CD14-positive monocyte (primary cell): ENCODE measurements around the gene TBX2. TPM values are rescaled to one million over a fixed set of nuclear protein-coding genes. Genes with fewer than 3 reads are reported as not detected.

Experiments
- DNase-seq, 3 donors: peaks; one replicate each; pipeline ENCODE4 v3.0.0-alpha.2; 2011 to 2022
- H2AFZ ChIP-seq: 2 replicates; pipeline ENCODE4 v1.6.0; 2012; ENCODE audit warnings: mild to moderate bottlenecking, low read depth, low read length, inconsistent platforms; ENCODE audit not compliant: insufficient read depth, poor library complexity, severe bottlenecking
- H3K27ac ChIP-seq, 2 donors: 1 replicate in 1 of 2; 2 replicates in 1 of 2; pipeline ENCODE4 v1.5.1; 2012 to 2013; ENCODE audit warnings: low read length in 2 of 2, control low read depth in 1 of 2, inconsistent platforms in 1 of 2, low read depth in 1 of 2, mild to moderate bottlenecking in 1 of 2
- H3K27me3 ChIP-seq, 2 donors: one replicate each; pipeline versions ENCODE4 v1.6.0 to v1.6.1; 2011 to 2013; ENCODE audit warnings: low read length in 2 of 2; ENCODE audit not compliant: control insufficient read depth in 2 of 2, insufficient read depth in 2 of 2
- H3K36me3 ChIP-seq, 2 donors: replicated peaks in 1 of 2; 1 replicate in 1 of 2; 2 replicates in 1 of 2; pipeline versions ENCODE4 v1.5.1 to v1.6.1; 2012 to 2013; ENCODE audit warnings: low read length in 2 of 2, control low read depth in 1 of 2, inconsistent platforms in 1 of 2, mild to moderate bottlenecking in 1 of 2; ENCODE audit not compliant: insufficient read depth in 2 of 2, control insufficient read depth in 1 of 2
- H3K4me1 ChIP-seq, 2 donors: 1 replicate in 1 of 2; 2 replicates in 1 of 2; pipeline versions ENCODE4 v1.5.1 to v1.6.1; 2012 to 2013; ENCODE audit warnings: low read length in 2 of 2, control low read depth in 1 of 2, inconsistent platforms in 1 of 2, mild to moderate bottlenecking in 1 of 2, moderate library complexity in 1 of 2; ENCODE audit not compliant: insufficient read depth in 2 of 2, control insufficient read depth in 1 of 2
- H3K4me2 ChIP-seq: replicated peaks from 2 replicates; pipeline ENCODE3; 2012; ENCODE audit warnings: low read length, moderate library complexity, mild to moderate bottlenecking; ENCODE audit not compliant: poor library complexity, severe bottlenecking; ENCODE audit errors: extremely low read depth
- H3K4me3 ChIP-seq, 3 experiments: fragments of 200-600 bp in 1 of 3; sonication (generic) in 1 of 3; replicated peaks in 1 of 3; 1 replicate in 2 of 3; 2 replicates in 1 of 3; pipeline ENCODE4 v1.5.1; 2011 to 2013; ENCODE audit warnings: low read length in 3 of 3, mild to moderate bottlenecking in 3 of 3, control low read depth in 2 of 3, low read depth in 2 of 3, inconsistent platforms in 1 of 3, moderate library complexity in 1 of 3
- H3K79me2 ChIP-seq: 2 replicates; pipeline ENCODE4 v1.6.0; 2012; ENCODE audit warnings: mild to moderate bottlenecking, control low read depth, inconsistent platforms, low read length, moderate library complexity; ENCODE audit not compliant: insufficient read depth
- H3K9ac ChIP-seq: 2 replicates; pipeline ENCODE4 v1.6.0; 2017; ENCODE audit warnings: low read length, mild to moderate bottlenecking; ENCODE audit not compliant: insufficient read depth, poor library complexity, severe bottlenecking
- H3K9me3 ChIP-seq, 2 donors: replicated peaks in 1 of 2; 1 replicate in 1 of 2; 2 replicates in 1 of 2; pipeline versions ENCODE4 v1.5.1 to v1.6.1; 2012 to 2013; ENCODE audit warnings: low read length in 2 of 2, control low read depth in 1 of 2; ENCODE audit not compliant: control insufficient read depth in 1 of 2, insufficient read depth in 1 of 2
- H4K20me1 ChIP-seq: 2 replicates; pipeline ENCODE4 v1.6.0; 2012; ENCODE audit warnings: mild to moderate bottlenecking, low read length, control low read depth, moderate library complexity; ENCODE audit not compliant: insufficient read depth
- H3K27ac Mint-ChIP-seq, 7 donors: one replicate each; pipeline ENCODE4 v1.8.0; 2020; ENCODE audit warnings: mild to moderate bottlenecking in 7 of 7, mixed read lengths in 7 of 7, moderate library complexity in 6 of 7, inconsistent platforms in 2 of 7
- H3K27me3 Mint-ChIP-seq, 3 donors: one replicate each; pipeline ENCODE4 v1.8.0; 2021 to 2022; ENCODE audit warnings: low read depth in 3 of 3, mild to moderate bottlenecking in 3 of 3, mixed read lengths in 3 of 3, moderate library complexity in 3 of 3, inconsistent platforms in 1 of 3
- H3K36me3 Mint-ChIP-seq, 2 donors: one replicate each; pipeline ENCODE4 v1.8.0; 2020; ENCODE audit warnings: mixed read lengths in 2 of 2, inconsistent platforms in 1 of 2, mild to moderate bottlenecking in 1 of 2
- H3K4me1 Mint-ChIP-seq: one replicate; pipeline ENCODE4 v1.8.0; 2020; ENCODE audit warnings: mild to moderate bottlenecking, mixed read lengths
- H3K4me3 Mint-ChIP-seq, 2 donors: one replicate each; pipeline ENCODE4 v1.8.0; 2020; ENCODE audit warnings: mild to moderate bottlenecking in 2 of 2, mixed read lengths in 2 of 2, moderate library complexity in 1 of 2
- H3K9me3 Mint-ChIP-seq, 7 donors: one replicate each; pipeline ENCODE4 v1.8.0; 2020 to 2022; ENCODE audit warnings: mixed read lengths in 7 of 7, mild to moderate bottlenecking in 6 of 7, moderate library complexity in 6 of 7, inconsistent platforms in 2 of 7
- WGBS: methylation state at CpG from one replicate; pipeline ENCODE4 v1.1.5; 2013; ENCODE audit warnings: missing lambda C conversion rate; ENCODE audit not compliant: insufficient coverage; 5-methylcytosine and 5-hydroxymethylcytosine counted together
- intact Hi-C, 2 donors: fragments of 100-400 bp; cut with micrococcal nuclease; formaldehyde crosslinking; loops; one replicate each; pipeline versions ENCODE4 v1.15.0 to v1.15.1; 2023
- polyA plus RNA-seq, 3 donors: library from polyadenylated mRNA; depleted of rRNA in 1 of 3; unstranded in 2 of 3; stranded (reverse) in 1 of 3; fragments of 300-500 nt in 2 of 3; fragments of >200 nt in 1 of 3; fragmentation: Illumina TruSeq in 2 of 3; gene quantifications; 1 replicate in 2 of 3; 2 replicates in 1 of 3; pipeline ENCODE4 v1.2.3, GENCODE V29; 2012 to 2021
- TF ChIP-seq, protein P1 (sequence below): fragments of 200-600 bp; IDR thresholded peaks from one replicate; pipeline ENCODE4 v1.8.0; 2022; ENCODE audit warnings: antibody characterized with exemption, mild to moderate bottlenecking

TBX2 gene
- polyA plus RNA-seq, 3 donors = 0.03 TPM; not detected in 2

GRCh38 chr17:61451538-61452300 lies 52.1 kb downstream of the TBX2 start:
- TF ChIP-seq, protein P1, sequence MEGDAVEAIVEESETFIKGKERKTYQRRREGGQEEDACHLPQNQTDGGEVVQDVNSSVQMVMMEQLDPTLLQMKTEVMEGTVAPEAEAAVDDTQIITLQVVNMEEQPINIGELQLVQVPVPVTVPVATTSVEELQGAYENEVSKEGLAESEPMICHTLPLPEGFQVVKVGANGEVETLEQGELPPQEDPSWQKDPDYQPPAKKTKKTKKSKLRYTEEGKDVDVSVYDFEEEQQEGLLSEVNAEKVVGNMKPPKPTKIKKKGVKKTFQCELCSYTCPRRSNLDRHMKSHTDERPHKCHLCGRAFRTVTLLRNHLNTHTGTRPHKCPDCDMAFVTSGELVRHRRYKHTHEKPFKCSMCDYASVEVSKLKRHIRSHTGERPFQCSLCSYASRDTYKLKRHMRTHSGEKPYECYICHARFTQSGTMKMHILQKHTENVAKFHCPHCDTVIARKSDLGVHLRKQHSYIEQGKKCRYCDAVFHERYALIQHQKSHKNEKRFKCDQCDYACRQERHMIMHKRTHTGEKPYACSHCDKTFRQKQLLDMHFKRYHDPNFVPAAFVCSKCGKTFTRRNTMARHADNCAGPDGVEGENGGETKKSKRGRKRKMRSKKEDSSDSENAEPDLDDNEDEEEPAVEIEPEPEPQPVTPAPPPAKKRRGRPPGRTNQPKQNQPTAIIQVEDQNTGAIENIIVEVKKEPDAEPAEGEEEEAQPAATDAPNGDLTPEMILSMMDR = no peak
- H3K27ac ChIP-seq = no peak overlapping the region
- H3K4me1 Mint-ChIP-seq = peaks cover 19% of the 10 kb centered on the region
- H3K36me3 Mint-ChIP-seq = peaks cover 4 to 5% of the 10 kb centered on the region in 2 donors
- H3K9ac ChIP-seq = no peak overlapping the region
- no peaks in the 10 kb centered on the region for H3K79me2 ChIP-seq
- no peak overlapping the region for H3K27ac Mint-ChIP-seq
- WGBS = 2% methylated on average over 74 of the region's 75 CpGs
- no peak for DNase-seq
- H3K4me3 Mint-ChIP-seq = peak overlapping the region in 1 of 2 donors; percentile 81
- peaks cover 3 to 14% of the 10 kb centered on the region in 2 donors for H3K4me1 ChIP-seq
- no peaks in the 10 kb centered on the region for H3K36me3 ChIP-seq
- H3K9me3 ChIP-seq = peaks cover 8 to 36% of the 10 kb centered on the region in 2 donors
- peaks cover 0 to 28% (median 9%) of the 10 kb centered on the region in 7 donors for H3K9me3 Mint-ChIP-seq
- H3K27me3 ChIP-seq = peaks cover 83 to 97% of the 10 kb centered on the region in 2 donors
- peak overlapping the region; percentile 26 for H3K4me2 ChIP-seq
- H3K4me3 ChIP-seq = peak overlapping the region in 1 of 3 experiments; percentile 17
- H3K27me3 Mint-ChIP-seq = peaks cover 73 to 96% (median 89%) of the 10 kb centered on the region in 3 donors
- no peak overlapping the region for H2AFZ ChIP-seq
- intact Hi-C loops = no loop called here
- no peaks in the 10 kb centered on the region for H4K20me1 ChIP-seq

DNA sequence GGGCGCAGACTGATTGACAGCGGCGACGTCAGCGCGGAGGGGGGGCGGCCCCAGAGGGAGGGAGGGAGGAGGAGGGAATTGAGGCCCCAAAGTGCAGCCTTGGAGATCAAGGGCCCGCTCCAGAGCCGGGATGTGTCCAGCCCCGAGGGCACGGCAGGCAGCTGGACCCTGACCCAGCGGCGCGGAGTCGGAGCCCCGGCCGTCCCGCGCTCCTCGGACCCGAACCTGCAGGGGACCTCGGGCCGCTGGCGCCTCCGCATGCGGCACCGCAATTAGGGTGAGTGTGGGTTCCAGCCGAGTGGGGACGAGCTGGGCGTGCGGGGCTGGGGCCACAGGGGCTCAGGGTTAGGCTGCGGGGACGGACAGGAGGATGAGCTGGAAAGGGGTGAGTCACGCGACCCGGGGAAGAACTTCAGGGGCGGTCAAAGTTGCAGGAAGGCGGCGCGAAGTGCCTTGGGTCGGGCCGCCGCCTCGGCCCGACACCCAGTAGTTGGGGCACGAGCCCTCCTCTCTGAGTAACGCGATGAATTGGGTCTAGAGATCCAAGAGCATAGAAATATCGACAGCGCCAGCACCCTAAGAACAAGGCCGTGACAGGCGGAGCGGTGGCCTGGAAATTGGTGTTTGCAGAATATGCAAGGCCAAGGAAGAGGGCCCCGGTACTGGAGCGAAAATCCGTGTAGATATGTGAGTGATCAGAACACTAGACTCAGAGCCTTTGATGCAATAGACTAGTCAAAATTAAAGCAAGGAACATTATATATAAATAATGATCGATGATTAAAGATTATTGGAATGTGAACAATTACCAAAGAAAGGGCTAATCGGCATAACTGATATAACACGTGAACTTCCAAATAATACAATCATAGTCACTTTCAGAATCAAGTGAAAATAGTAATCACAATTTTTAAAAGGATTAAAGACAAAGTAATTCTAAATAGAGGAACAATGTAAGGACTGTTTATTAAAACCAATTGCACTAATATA lies 53.0 kb downstream of the TBX2 start, which contains the start of gene TBX4:
Gene TBX4, plus strand, starts transcription at position 122 of the 990 bp plus-strand sequence. CDS start 4,069 bp downstream, outside the sequence.
- H3K9me3 ChIP-seq = peaks cover 8 to 36% of the 10 kb centered on the region in 2 donors
- H3K79me2 ChIP-seq = no peaks in the 10 kb centered on the region
- peak in 1 of 3 donors; percentile 8 for DNase-seq
- TF ChIP-seq, protein P1 = no peak
- H2AFZ ChIP-seq = no peak within 1 kb of the TSS
- WGBS = 10% methylated on average over 46 of the region's 59 CpGs
- H3K4me3 ChIP-seq = peak within 1 kb of the TSS in 1 of 3 experiments; percentile 17
- Mint-ChIP-seq H3K9me3 (peaks cover 0 to 36% (median 12%) of the 10 kb centered on the region in 7 donors), H3K4me3 (peak within 1 kb of the TSS; percentile 31 to 81), H3K4me1 (peaks cover 24% of the 10 kb centered on the region), H3K27ac (no peak within 1 kb of the TSS), H3K36me3 (peaks cover 4 to 7% of the 10 kb centered on the region in 2 donors), H3K27me3 (peaks cover 77 to 96% (median 91%) of the 10 kb centered on the region in 3 donors)
- no peaks in the 10 kb centered on the region for H3K36me3 ChIP-seq
- peak within 1 kb of the TSS; percentile 26 for H3K4me2 ChIP-seq
- peaks cover 85 to 97% of the 10 kb centered on the region in 2 donors for H3K27me3 ChIP-seq
- intact Hi-C loops = no loop called here
- no peak within 1 kb of the TSS for H3K9ac ChIP-seq
- peaks cover 5 to 14% of the 10 kb centered on the region in 2 donors for H3K4me1 ChIP-seq
- H3K27ac ChIP-seq = no peak within 1 kb of the TSS
- no peaks in the 10 kb centered on the region for H4K20me1 ChIP-seq
